CD4-positive, alpha-beta memory T cell (primary cell): ENCODE measurements around the gene ACOXL. TPM values are rescaled to one million over a fixed set of nuclear protein-coding genes. Genes with fewer than 3 reads are reported as not detected.

ENCODE experiments used
- CTCF ChIA-PET: fragments of 350-600 bp; sonication (Branson Sonifier 250); formaldehyde crosslinking; loops from one replicate; lab custom pipeline; 2021; ENCODE audit warnings: inconsistent platforms; ENCODE audit not compliant: partially characterized antibody; lab: Charles Lee
- POLR2A ChIA-PET: fragments of 350-600 bp; sonication (Branson Sonifier 250); formaldehyde crosslinking; loops from one replicate; lab custom pipeline; 2021; ENCODE audit not compliant: partially characterized antibody; lab: Charles Lee
- DNase-seq, 5 donors: peaks; one replicate each; pipeline versions ENCODE4 v3.0.0 to v3.0.0-alpha.2; 2020 to 2022; ENCODE audit warnings: mixed read lengths in 1 of 5
- H3K27ac ChIP-seq: one replicate; pipeline ENCODE4 v1.7.0; 2013; ENCODE audit warnings: low read depth, low read length
- H3K27me3 ChIP-seq: 2 replicates; pipeline ENCODE4 v1.7.0; 2013; ENCODE audit warnings: mild to moderate bottlenecking, low read length, moderate library complexity; ENCODE audit not compliant: insufficient read depth
- H3K36me3 ChIP-seq: 2 replicates; pipeline ENCODE4 v1.7.0; 2013; ENCODE audit warnings: mild to moderate bottlenecking, low read length, moderate library complexity; ENCODE audit not compliant: insufficient read depth
- H3K4me1 ChIP-seq: 2 replicates; pipeline ENCODE4 v1.7.0; 2013; ENCODE audit warnings: mild to moderate bottlenecking, low read length, moderate library complexity; ENCODE audit not compliant: insufficient read depth
- H3K4me3 ChIP-seq, 2 donors: one replicate each; pipeline ENCODE4 v1.7.0; 2013; ENCODE audit warnings: low read length in 2 of 2, mild to moderate bottlenecking in 1 of 2
- H3K9me3 ChIP-seq, 2 donors: one replicate each; pipeline ENCODE4 v1.7.0; 2013; ENCODE audit warnings: low read length in 2 of 2, control low read depth in 1 of 2; ENCODE audit not compliant: control insufficient read depth in 1 of 2
- H3K27ac Mint-ChIP-seq, 7 donors: one replicate each; pipeline ENCODE4 v1.8.0; 2020 to 2021; ENCODE audit warnings: mixed read lengths in 7 of 7, mild to moderate bottlenecking in 6 of 7, inconsistent platforms in 3 of 7, moderate library complexity in 3 of 7
- H3K27me3 Mint-ChIP-seq, 2 donors: one replicate each; pipeline ENCODE4 v1.8.0; 2020 to 2021; ENCODE audit warnings: mixed read lengths in 2 of 2
- H3K36me3 Mint-ChIP-seq, 2 donors: one replicate each; pipeline ENCODE4 v1.8.0; 2020 to 2021; ENCODE audit warnings: mixed read lengths in 2 of 2, inconsistent platforms in 1 of 2, mild to moderate bottlenecking in 1 of 2
- H3K4me1 Mint-ChIP-seq, 4 donors: one replicate each; pipeline ENCODE4 v1.8.0; 2020 to 2021; ENCODE audit warnings: mixed read lengths in 4 of 4, mild to moderate bottlenecking in 1 of 4
- H3K4me3 Mint-ChIP-seq, 8 donors: one replicate each; pipeline ENCODE4 v1.8.0; 2020 to 2021; ENCODE audit warnings: mixed read lengths in 8 of 8, mild to moderate bottlenecking in 7 of 8, moderate library complexity in 6 of 8, inconsistent platforms in 3 of 8
- H3K9me3 Mint-ChIP-seq, 8 donors: one replicate each; pipeline ENCODE4 v1.8.0; 2020 to 2021; ENCODE audit warnings: mixed read lengths in 8 of 8, mild to moderate bottlenecking in 5 of 8, inconsistent platforms in 3 of 8, moderate library complexity in 1 of 8
- intact Hi-C: fragments of 100-400 bp; cut with micrococcal nuclease; formaldehyde crosslinking; loops from one replicate; pipeline ENCODE4 v1.15.1; 2023
- polyA plus RNA-seq, 2 donors: library from polyadenylated mRNA; unstranded; fragments of 300-500 nt; fragmentation: Illumina TruSeq; gene quantifications; one replicate each; pipeline ENCODE4 v1.2.3, GENCODE V29; 2021
- total RNA-seq, 2 experiments: library from RNA; stranded (reverse); gene quantifications; one replicate each; pipeline ENCODE4 v1.2.3, GENCODE V29; 2021

Gene ACOXL
- total and polyA plus RNA-seq, 4 experiments from 2014 or later = not detected

DNA sequence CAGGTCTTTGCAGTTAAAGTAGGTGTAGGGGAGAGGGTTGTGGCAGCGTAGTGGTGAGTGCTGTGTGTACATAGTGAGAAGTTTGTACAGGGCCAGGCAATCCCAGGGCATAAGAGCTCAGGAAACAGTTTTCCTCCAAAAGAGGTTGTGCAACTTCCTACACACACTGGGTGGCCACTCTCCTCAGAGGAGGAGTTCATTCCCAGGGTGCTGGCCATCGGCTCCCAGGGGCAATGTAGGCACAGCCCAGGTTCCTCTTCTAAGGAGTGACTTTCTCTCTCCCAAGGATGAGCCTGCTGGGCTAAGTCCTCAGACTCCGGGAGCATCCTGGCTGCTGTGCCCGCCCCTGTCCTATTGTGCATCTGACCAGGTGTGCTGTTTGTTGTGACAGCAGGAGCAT lies 3.0 kb downstream of the ACOXL start:
- peaks cover 70% of the 10 kb centered on the region in 2 donors for H3K27me3 Mint-ChIP-seq
- peaks cover 40% of the 10 kb centered on the region for H3K27me3 ChIP-seq

GRCh38 chr2:110737783-110738182 lies 5.4 kb downstream of the ACOXL start:
- Histone ChIP-seq H3K27ac (no peak overlapping the region), H3K4me3 (no peak overlapping the region), H3K27me3 (peaks cover 31% of the 10 kb centered on the region), H3K36me3 (no peaks in the 10 kb centered on the region), H3K4me1 (peaks cover 8% of the 10 kb centered on the region), H3K9me3 (no peaks in the 10 kb centered on the region)
- Mint-ChIP-seq H3K27ac (no peak overlapping the region), H3K4me1 (peaks cover 7 to 10% (median 8%) of the 10 kb centered on the region in 4 donors), H3K4me3 (no peak overlapping the region), H3K27me3 (peaks cover 68 to 73% of the 10 kb centered on the region in 2 donors), H3K36me3 (peaks cover 0 to 13% of the 10 kb centered on the region in 2 donors), H3K9me3 (peaks cover 0 to 17% (median 8%) of the 10 kb centered on the region in 8 donors)
- ChIA-PET CTCF (interaction anchor here (1.1 kb wide), 2 partner anchors 10 to 12 kb away, joined by 3 read pairs; no protein-coding TSS in a partner anchor), POLR2A (no interaction called here)
- no peak for DNase-seq
- intact Hi-C loops = no loop called here

More for the DNA sequence above, 3.0 kb downstream of the ACOXL start:
- CTCF ChIA-PET = no interaction called here
- POLR2A ChIA-PET = no interaction called here
- H3K4me1 Mint-ChIP-seq = peaks cover 9 to 22% (median 14%) of the 10 kb centered on the region in 4 donors
- no peak for DNase-seq
- H3K4me3 ChIP-seq = no peak overlapping the region
- peaks cover 0 to 13% of the 10 kb centered on the region in 2 donors for H3K36me3 Mint-ChIP-seq
- H3K27ac Mint-ChIP-seq = no peak overlapping the region
- peaks cover 8% of the 10 kb centered on the region for H3K4me1 ChIP-seq
- peaks cover 0 to 17% (median 8%) of the 10 kb centered on the region in 8 donors for H3K9me3 Mint-ChIP-seq
- H3K4me3 Mint-ChIP-seq = no peak overlapping the region
- H3K27ac ChIP-seq = no peak overlapping the region
- no peaks in the 10 kb centered on the region for H3K36me3 ChIP-seq
- no peaks in the 10 kb centered on the region for H3K9me3 ChIP-seq
- intact Hi-C loops = no loop called here

DNA sequence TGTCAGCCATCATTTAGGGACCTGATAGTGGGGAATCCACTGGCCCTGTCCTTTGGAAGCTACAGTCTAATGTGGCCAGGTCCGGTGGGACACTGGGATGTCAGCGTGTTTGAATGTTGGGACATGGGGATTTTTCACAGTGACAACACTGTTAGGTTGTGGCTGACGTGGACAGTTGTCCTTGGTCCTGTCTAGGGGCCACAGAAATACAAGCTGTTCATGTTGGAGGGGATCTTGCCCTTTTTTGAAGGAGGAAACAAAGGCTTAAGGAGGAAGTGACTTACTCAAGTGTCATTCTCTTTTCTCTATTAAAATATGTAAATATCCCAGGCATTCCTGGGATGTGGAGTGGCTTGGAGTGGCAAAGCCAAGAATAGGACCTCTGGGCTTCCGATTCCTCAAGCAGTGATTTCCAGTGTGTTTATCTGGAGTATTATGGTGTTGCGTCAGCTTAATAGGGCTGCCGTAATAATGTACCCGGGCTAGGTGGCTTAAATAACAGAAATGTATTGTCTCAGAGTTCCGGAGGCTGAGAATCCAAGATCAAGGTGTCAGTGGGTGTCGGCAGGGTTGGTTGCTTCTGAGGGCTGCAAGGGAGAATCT lies 8.5 kb downstream of the ACOXL start:
- intact Hi-C loops = no loop called here
- no peaks in the 10 kb centered on the region for H3K36me3 ChIP-seq
- H3K4me3 Mint-ChIP-seq = no peak overlapping the region

DNA sequence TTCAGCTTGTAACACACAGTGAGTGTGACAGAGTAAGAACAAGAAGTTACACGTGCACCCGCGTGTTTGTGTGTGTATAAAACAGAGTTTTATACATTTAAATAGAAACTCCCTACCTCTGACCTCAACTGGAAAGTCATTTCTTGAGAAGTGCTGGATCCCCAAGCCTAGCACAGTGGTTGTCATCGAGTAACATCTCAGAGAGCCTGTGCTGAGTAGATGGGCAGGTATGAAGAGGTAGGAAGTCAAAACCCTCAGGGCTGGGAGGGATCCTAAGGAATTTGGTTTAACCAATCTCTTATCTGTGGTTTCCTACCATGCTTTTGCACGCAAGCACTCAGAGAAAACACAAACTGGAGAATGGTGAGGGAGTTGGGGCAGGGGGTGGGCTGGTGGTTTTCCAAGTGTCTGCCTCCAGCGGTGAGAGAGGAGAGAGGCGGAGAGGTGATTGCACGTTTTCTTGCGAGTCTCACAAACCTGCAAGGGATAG lies 9.2 kb downstream of the ACOXL start:
- no peak overlapping the region for H3K4me3 ChIP-seq
- Mint-ChIP-seq H3K4me3 (no peak overlapping the region), H3K27me3 (peaks cover 44 to 50% of the 10 kb centered on the region in 2 donors), H3K36me3 (peaks cover 0 to 13% of the 10 kb centered on the region in 2 donors), H3K4me1 (no peaks in the 10 kb centered on the region), H3K9me3 (peaks cover 0 to 13% (median 8%) of the 10 kb centered on the region in 8 donors), H3K27ac (peak overlapping the region in 1 of 7 donors; percentile 13)
- no peak for DNase-seq
- H3K27me3 ChIP-seq = peaks cover 6% of the 10 kb centered on the region
- H3K36me3 ChIP-seq = no peaks in the 10 kb centered on the region
- ChIA-PET CTCF (no interaction called here), POLR2A (no interaction called here)
- H3K9me3 ChIP-seq = no peaks in the 10 kb centered on the region
- H3K27ac ChIP-seq = no peak overlapping the region
- intact Hi-C loops = no loop called here
- no peaks in the 10 kb centered on the region for H3K4me1 ChIP-seq

More for the DNA sequence above, 8.5 kb downstream of the ACOXL start:
- Histone ChIP-seq H3K4me3 (no peak overlapping the region), H3K9me3 (no peaks in the 10 kb centered on the region), H3K27me3 (peaks cover 9% of the 10 kb centered on the region), H3K27ac (no peak overlapping the region), H3K4me1 (no peaks in the 10 kb centered on the region)
- DNase-seq = no peak
- Mint-ChIP-seq H3K27me3 (peaks cover 49 to 55% of the 10 kb centered on the region in 2 donors), H3K4me1 (no peaks in the 10 kb centered on the region), H3K36me3 (peaks cover 0 to 13% of the 10 kb centered on the region in 2 donors), H3K9me3 (peaks cover 0 to 17% (median 8%) of the 10 kb centered on the region in 8 donors), H3K27ac (no peak overlapping the region)
- ChIA-PET POLR2A (no interaction called here), CTCF (no interaction called here)

DNA sequence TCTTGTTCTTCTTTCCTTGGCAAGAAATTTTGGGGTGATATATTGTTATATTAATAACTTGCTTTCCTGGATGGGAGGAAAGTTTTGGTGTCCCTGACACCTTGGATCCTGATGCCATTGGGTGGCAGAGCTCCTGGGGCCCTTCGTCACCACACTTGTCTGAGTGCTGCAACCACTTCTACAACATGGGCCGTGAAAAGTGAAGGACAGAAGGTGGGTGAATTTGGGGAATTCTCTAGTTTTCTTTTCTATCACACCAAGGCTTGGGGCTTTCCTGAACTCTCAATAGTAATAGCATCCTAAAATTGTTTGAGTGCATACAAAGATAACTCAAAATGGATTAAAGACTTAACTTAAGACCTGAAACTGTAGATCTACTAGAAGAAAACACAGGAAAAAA lies 10.0 kb downstream of the ACOXL start:
- Mint-ChIP-seq H3K27ac (no peak overlapping the region), H3K9me3 (peaks cover 0 to 12% (median 8%) of the 10 kb centered on the region in 8 donors), H3K27me3 (peaks cover 36 to 43% of the 10 kb centered on the region in 2 donors), H3K36me3 (peaks cover 0 to 9% of the 10 kb centered on the region in 2 donors), H3K4me1 (peaks cover under 1 to 2% (median under 1%) of the 10 kb centered on the region in 4 donors), H3K4me3 (no peak overlapping the region)
- Histone ChIP-seq H3K36me3 (no peaks in the 10 kb centered on the region), H3K27ac (no peak overlapping the region), H3K27me3 (peaks cover 6% of the 10 kb centered on the region), H3K4me1 (peaks cover 4% of the 10 kb centered on the region), H3K4me3 (no peak overlapping the region), H3K9me3 (no peaks in the 10 kb centered on the region)
- no peak for DNase-seq
- intact Hi-C loops = no loop called here
- POLR2A ChIA-PET = no interaction called here
- CTCF ChIA-PET = no interaction called here

GRCh38 chr2:110743600-110743999 lies 11.2 kb downstream of the ACOXL start:
- Histone ChIP-seq H3K4me1 (peaks cover 16% of the 10 kb centered on the region), H3K27ac (no peak overlapping the region), H3K9me3 (no peaks in the 10 kb centered on the region), H3K4me3 (no peak overlapping the region), H3K36me3 (no peaks in the 10 kb centered on the region), H3K27me3 (peaks cover 6% of the 10 kb centered on the region)
- intact Hi-C loops = no loop called here
- POLR2A ChIA-PET = no interaction called here
- Mint-ChIP-seq H3K4me1 (peaks cover 12 to 14% (median 13%) of the 10 kb centered on the region in 4 donors), H3K9me3 (peaks cover 0 to 10% (median 6%) of the 10 kb centered on the region in 8 donors), H3K36me3 (peaks cover 0 to 7% of the 10 kb centered on the region in 2 donors), H3K27ac (no peak overlapping the region), H3K4me3 (no peak overlapping the region), H3K27me3 (peaks cover 24 to 36% of the 10 kb centered on the region in 2 donors)
- CTCF ChIA-PET = no interaction called here
- no peak for DNase-seq

DNA sequence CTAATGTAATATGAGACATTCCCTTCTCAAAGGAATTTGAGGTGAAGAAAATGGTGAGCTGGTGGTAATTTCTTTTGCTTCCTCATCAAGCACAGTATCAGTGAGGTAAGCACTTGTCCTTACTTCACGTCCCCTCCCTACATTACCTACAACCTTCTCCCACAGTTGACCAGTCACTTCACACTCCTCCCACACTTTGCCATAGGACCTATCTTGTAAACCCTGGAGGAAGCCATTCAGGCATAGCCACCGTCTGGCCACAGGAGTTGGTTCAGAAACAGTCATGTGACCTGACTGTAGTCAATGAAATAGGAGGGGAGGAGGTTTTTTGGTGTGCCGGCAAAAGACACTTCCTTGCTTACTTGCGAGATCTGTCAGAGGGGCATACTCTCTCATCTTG lies 12.1 kb downstream of the ACOXL start:
- H3K4me1 Mint-ChIP-seq = peaks cover 15 to 17% (median 16%) of the 10 kb centered on the region in 4 donors
- Histone ChIP-seq H3K27ac (no peak overlapping the region), H3K27me3 (peaks cover 6% of the 10 kb centered on the region), H3K36me3 (no peaks in the 10 kb centered on the region), H3K9me3 (no peaks in the 10 kb centered on the region), H3K4me3 (no peak overlapping the region), H3K4me1 (peaks cover 23% of the 10 kb centered on the region)
- ChIA-PET CTCF (interaction anchor here (1.4 kb wide), 1 partner anchor 11 kb away, joined by 5 read pairs; no protein-coding TSS in a partner anchor), POLR2A (no interaction called here)
- H3K27me3 Mint-ChIP-seq = peaks cover 19 to 30% of the 10 kb centered on the region in 2 donors
- H3K36me3 Mint-ChIP-seq = no peaks in the 10 kb centered on the region
- intact Hi-C loops = no loop called here
- no peak for DNase-seq
- peaks cover 0 to 3% (median 0%) of the 10 kb centered on the region in 8 donors for H3K9me3 Mint-ChIP-seq
- no peak overlapping the region for H3K4me3 Mint-ChIP-seq
- no peak overlapping the region for H3K27ac Mint-ChIP-seq
